Measurements from ENCODE around the gene UCP2. TPM values are rescaled to one million over a fixed set of nuclear protein-coding genes. Genes with fewer than 3 reads are reported as not detected.

UCP2 gene
- total and polyA plus RNA-seq, 3 donors from 2014 or later = 20.6 to 52.3 (median 40.8) TPM

GRCh38 chr11:74023276-74023675 lies 40.6 kb upstream of the UCP2 start:
- no peak for TF ChIP-seq CTCF (IDR thresholded peaks at IDR 0.05)
- no peak for TF ChIP-seq POLR2A (IDR thresholded peaks at IDR 0.05)
- H3K9me3 ChIP-seq = no peaks in the 10 kb centered on the region
- H3K4me3 ChIP-seq = no peak overlapping the region
- DNase-seq = no peak
- H3K36me3 ChIP-seq (ENCODE audit: low read depth, missing control alignments) = no peaks in the 10 kb centered on the region
- intact Hi-C loops (cut with DNase I; ENCODE audit: low total_unique reads) = no loop called here
- H3K27me3 ChIP-seq = no peaks in the 10 kb centered on the region
- H3K27ac ChIP-seq = no peak overlapping the region
- H3K4me1 ChIP-seq = peaks cover 6% of the 10 kb centered on the region

- intact Hi-C loops (cut with DNase I; ENCODE audit: low total_unique reads) = no loop called here
- Histone ChIP-seq H3K36me3 (ENCODE audit: low read depth, missing control alignments) (no peaks in the 10 kb centered on the region), H3K4me3 (no peak overlapping the region), H3K27ac (no peak overlapping the region), H3K4me1 (peaks cover 6% of the 10 kb centered on the region), H3K27me3 (no peaks in the 10 kb centered on the region), H3K9me3 (no peaks in the 10 kb centered on the region)
- no peak for TF ChIP-seq CTCF (IDR thresholded peaks at IDR 0.05)
- TF ChIP-seq POLR2A (IDR thresholded peaks at IDR 0.05) = no peak
- 83 to 86% methylated on average over 6 of the region's 6 CpGs for WGBS, 2 donors
- DNase-seq = no peak
Measured at GRCh38 chr11:74022546-74022945, 39.9 kb upstream of the UCP2 start.

- Histone ChIP-seq H3K4me3 (no peak overlapping the region), H3K27me3 (no peaks in the 10 kb centered on the region), H3K36me3 (ENCODE audit: low read depth, missing control alignments) (no peaks in the 10 kb centered on the region), H3K9me3 (no peaks in the 10 kb centered on the region), H3K27ac (no peak overlapping the region), H3K4me1 (peaks cover 6% of the 10 kb centered on the region)
- TF ChIP-seq CTCF (IDR thresholded peaks at IDR 0.05) (no peak), POLR2A (IDR thresholded peaks at IDR 0.05) (no peak)
- intact Hi-C loops (cut with DNase I; ENCODE audit: low total_unique reads) = no loop called here
- 95 to 97% methylated on average over 6 of the region's 6 CpGs for WGBS, 2 donors
- DNase-seq = no peak
Measured at GRCh38 chr11:74021998-74022397, 39.4 kb upstream of the UCP2 start.

GRCh38 chr11:74020539-74020938 lies 37.9 kb upstream of the UCP2 start:
- TF ChIP-seq POLR2A (IDR thresholded peaks at IDR 0.05) (no peak), CTCF (IDR thresholded peaks at IDR 0.05) (no peak)
- Histone ChIP-seq H3K9me3 (no peaks in the 10 kb centered on the region), H3K27me3 (no peaks in the 10 kb centered on the region), H3K36me3 (ENCODE audit: low read depth, missing control alignments) (no peaks in the 10 kb centered on the region), H3K4me1 (peaks cover 6% of the 10 kb centered on the region), H3K27ac (no peak overlapping the region), H3K4me3 (no peak overlapping the region)
- no peak for DNase-seq
- intact Hi-C loops (cut with DNase I; ENCODE audit: low total_unique reads) = no loop called here
- WGBS, 2 donors = 81 to 90% methylated on average over 4 of the region's 4 CpGs

GRCh38 chr11:74019860-74020259 lies 37.2 kb upstream of the UCP2 start:
- H3K4me1 ChIP-seq = peaks cover 6% of the 10 kb centered on the region
- no peak for DNase-seq
- WGBS, 2 donors = 87 to 90% methylated on average over 4 of the region's 4 CpGs
- no peaks in the 10 kb centered on the region for H3K36me3 ChIP-seq (ENCODE audit: low read depth, missing control alignments)
- H3K4me3 ChIP-seq = no peak overlapping the region
- TF ChIP-seq POLR2A (IDR thresholded peaks at IDR 0.05) = no peak
- TF ChIP-seq CTCF (IDR thresholded peaks at IDR 0.05) = no peak
- H3K9me3 ChIP-seq = no peaks in the 10 kb centered on the region
- H3K27me3 ChIP-seq = no peaks in the 10 kb centered on the region
- no peak overlapping the region for H3K27ac ChIP-seq
- intact Hi-C loops (cut with DNase I; ENCODE audit: low total_unique reads) = no loop called here
